HEK293T (cell line): ENCODE data around the gene RNF26.

ENCODE experiments used
- BHLHE40 ChIP-seq: fragments of 450-650 bp; IDR thresholded peaks from 2 replicates; pipeline ENCODE4 v1.6.1; 2016; ENCODE audit warnings: mild to moderate bottlenecking, moderate library complexity, borderline replicate concordance
- ELF4 ChIP-seq: fragments of 450-650 bp; IDR thresholded peaks from 2 replicates; pipeline ENCODE4 v1.6.1; 2017; ENCODE audit warnings: antibody characterized with exemption
- FOXA1 ChIP-seq: fragments of 450-650 bp; IDR thresholded peaks from 2 replicates; pipeline ENCODE4 v1.6.1; 2016; ENCODE audit warnings: mild to moderate bottlenecking
- TF ChIP-seq, protein P1 (sequence below): fragments of 450-650 bp; IDR thresholded peaks from 2 replicates; pipeline ENCODE4 v1.6.1; 2016

DNA sequence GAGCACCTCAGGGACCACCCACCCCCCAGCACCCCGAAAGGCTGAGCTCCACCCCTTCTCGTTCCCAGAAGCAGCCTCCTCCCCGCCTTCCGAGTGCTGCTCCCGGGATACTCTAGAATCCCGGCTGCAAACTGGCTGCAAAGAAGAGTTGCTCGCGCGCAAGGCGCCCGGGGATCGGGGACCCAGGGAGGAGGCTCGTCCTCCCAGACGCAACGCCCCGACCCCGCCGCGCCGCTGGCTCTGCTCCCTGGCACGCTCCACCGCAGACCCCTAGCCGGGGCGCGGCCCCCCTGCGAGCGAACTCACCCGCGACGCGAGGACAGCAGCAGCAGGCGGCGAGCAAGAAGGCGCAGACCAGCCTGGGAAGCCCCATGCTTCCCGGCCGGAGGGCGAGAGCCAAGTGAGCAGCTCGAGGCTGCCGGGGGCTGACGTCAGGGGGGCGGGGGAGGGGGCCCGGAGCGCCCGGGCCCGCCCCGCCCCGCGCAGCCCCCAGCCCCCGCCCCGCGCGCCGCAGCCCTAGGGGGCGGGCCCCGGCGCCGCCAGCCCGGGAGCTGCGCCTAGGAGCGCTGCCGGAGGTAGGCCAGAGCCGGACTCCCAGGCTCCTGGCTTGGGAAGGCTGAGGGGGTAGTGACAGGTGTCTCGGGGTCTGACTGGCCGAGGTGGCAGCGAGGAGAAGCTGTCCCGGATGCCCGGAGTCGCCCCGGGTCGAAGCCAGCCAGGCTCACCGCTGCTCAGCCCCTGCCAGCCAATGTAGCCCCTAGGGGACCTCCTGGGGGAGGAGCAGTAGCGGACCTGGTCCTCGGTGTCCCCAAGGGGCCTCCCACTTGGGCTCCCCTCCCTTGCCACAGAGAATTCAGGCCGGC lies 17.4 kb upstream of the RNF26 start, which contains the start of gene MCAM:
- TF ChIP-seq BHLHE40 = no peak
- TF ChIP-seq ELF4 = no peak
- TF ChIP-seq FOXA1 = no peak
- TF ChIP-seq, protein P1, sequence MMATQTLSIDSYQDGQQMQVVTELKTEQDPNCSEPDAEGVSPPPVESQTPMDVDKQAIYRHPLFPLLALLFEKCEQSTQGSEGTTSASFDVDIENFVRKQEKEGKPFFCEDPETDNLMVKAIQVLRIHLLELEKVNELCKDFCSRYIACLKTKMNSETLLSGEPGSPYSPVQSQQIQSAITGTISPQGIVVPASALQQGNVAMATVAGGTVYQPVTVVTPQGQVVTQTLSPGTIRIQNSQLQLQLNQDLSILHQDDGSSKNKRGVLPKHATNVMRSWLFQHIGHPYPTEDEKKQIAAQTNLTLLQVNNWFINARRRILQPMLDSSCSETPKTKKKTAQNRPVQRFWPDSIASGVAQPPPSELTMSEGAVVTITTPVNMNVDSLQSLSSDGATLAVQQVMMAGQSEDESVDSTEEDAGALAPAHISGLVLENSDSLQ = no peak
